Measurements from ENCODE around the gene ZNF451.
"Not testable (repeated sequence)": the region's sequence is repeated elsewhere in the genome, so short reads cannot be mapped to it uniquely, and the experiment has no call there.

ZNF451 gene

DNA sequence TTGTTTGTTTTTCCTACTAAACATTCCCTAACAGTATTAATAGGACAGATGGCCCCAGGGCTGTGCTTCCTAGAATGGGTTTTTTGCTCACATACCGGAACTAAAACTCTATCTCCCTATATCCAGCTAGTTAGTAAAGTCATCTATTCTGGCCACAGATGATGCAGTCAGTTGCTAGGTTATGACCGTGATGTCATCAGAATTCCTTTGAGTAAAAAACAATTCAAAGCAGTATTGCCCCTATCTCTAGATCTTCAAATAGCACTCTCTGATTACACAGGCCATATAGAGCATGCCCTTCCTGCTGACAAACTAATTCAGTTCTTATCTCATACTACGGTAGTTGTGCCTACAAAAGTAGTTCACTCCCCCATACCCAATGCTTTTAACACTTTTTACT is 17.9 kb upstream of the ZNF451 start:
- Histone ChIP-seq H3K27me3 (ENCODE audit: insufficient read depth, low read length) (no peaks in the 10 kb centered on the region), H3K36me3 (ENCODE audit: insufficient read depth, low read length) (peaks cover 11% of the 10 kb centered on the region), H2AFZ (ENCODE audit: low read depth, low read length) (no peak overlapping the region), H3K9me3 (ENCODE audit: low read length) (no peaks in the 10 kb centered on the region), H3K4me1 (ENCODE audit: insufficient read depth, low read length) (no peaks in the 10 kb centered on the region), H3K4me3 (ENCODE audit: low read length) (no peak overlapping the region)

- Histone ChIP-seq H3K36me3 (ENCODE audit: insufficient read depth, low read length) (peaks cover 11% of the 10 kb centered on the region), H3K9me3 (ENCODE audit: low read length) (peaks cover 2% of the 10 kb centered on the region), H3K27me3 (ENCODE audit: insufficient read depth, low read length) (no peaks in the 10 kb centered on the region), H2AFZ (ENCODE audit: low read depth, low read length) (no peak overlapping the region), H3K4me1 (ENCODE audit: insufficient read depth, low read length) (no peaks in the 10 kb centered on the region), H3K4me3 (ENCODE audit: low read length) (no peak overlapping the region)
Observed at GRCh38 chr6:57074383-57074782, 15.6 kb upstream of the ZNF451 start.

GRCh38 chr6:57075092-57075491 is 14.9 kb upstream of the ZNF451 start:
- Histone ChIP-seq H3K36me3 (ENCODE audit: insufficient read depth, low read length) (peaks cover 11% of the 10 kb centered on the region), H3K4me1 (ENCODE audit: insufficient read depth, low read length) (no peaks in the 10 kb centered on the region), H3K27me3 (ENCODE audit: insufficient read depth, low read length) (no peaks in the 10 kb centered on the region), H2AFZ (ENCODE audit: low read depth, low read length) (no peak overlapping the region), H3K4me3 (ENCODE audit: low read length) (no peak overlapping the region), H3K9me3 (ENCODE audit: low read length) (peaks cover 2% of the 10 kb centered on the region)

GRCh38 chr6:57078531-57079207 is 11.3 kb upstream of the ZNF451 start:
- Histone ChIP-seq H3K4me3 (ENCODE audit: low read length) (no peak overlapping the region), H3K4me1 (ENCODE audit: insufficient read depth, low read length) (no peaks in the 10 kb centered on the region)

GRCh38 chr6:57085471-57085870 is 4.5 kb upstream of the ZNF451 start:
- H2AFZ ChIP-seq (ENCODE audit: low read depth, low read length) = no peak overlapping the region
- peaks cover 2% of the 10 kb centered on the region for H3K9me3 ChIP-seq (ENCODE audit: low read length)
- no peaks in the 10 kb centered on the region for H3K36me3 ChIP-seq (ENCODE audit: insufficient read depth, low read length)
- H3K27me3 ChIP-seq (ENCODE audit: insufficient read depth, low read length) = no peaks in the 10 kb centered on the region
- H3K4me1 ChIP-seq (ENCODE audit: insufficient read depth, low read length) = no peaks in the 10 kb centered on the region
- no peak overlapping the region for H3K4me3 ChIP-seq (ENCODE audit: low read length)

More at GRCh38 chr6:57078531-57079207, 11.3 kb upstream of the ZNF451 start:
- Histone ChIP-seq H3K27me3 (ENCODE audit: insufficient read depth, low read length) (no peaks in the 10 kb centered on the region), H2AFZ (ENCODE audit: low read depth, low read length) (no peak overlapping the region), H3K36me3 (ENCODE audit: insufficient read depth, low read length) (peaks cover 10% of the 10 kb centered on the region), H3K9me3 (ENCODE audit: low read length) (peaks cover 4% of the 10 kb centered on the region)

DNA sequence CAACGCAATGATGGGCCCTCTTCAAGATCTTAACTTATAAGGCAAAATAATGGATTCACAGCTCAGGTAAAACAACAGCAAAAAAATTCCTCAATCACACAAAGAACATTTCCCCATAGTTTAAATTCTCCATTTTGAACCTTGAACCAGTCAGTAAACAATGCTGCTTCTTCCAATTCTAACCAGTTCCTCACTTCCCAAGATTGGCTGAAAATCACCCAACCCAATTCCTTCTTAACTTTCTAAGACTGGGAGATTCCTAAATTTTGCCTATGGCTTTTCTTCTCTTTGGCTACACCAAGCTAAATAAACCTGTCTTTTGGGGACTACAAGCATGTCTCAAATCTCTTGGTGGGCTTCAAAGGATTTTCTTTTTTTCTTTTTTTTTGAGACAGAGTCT is 3.1 kb upstream of the ZNF451 start:
- no peak overlapping the region for H3K4me3 ChIP-seq (ENCODE audit: low read length)
- no peaks in the 10 kb centered on the region for H3K9me3 ChIP-seq (ENCODE audit: low read length)

DNA sequence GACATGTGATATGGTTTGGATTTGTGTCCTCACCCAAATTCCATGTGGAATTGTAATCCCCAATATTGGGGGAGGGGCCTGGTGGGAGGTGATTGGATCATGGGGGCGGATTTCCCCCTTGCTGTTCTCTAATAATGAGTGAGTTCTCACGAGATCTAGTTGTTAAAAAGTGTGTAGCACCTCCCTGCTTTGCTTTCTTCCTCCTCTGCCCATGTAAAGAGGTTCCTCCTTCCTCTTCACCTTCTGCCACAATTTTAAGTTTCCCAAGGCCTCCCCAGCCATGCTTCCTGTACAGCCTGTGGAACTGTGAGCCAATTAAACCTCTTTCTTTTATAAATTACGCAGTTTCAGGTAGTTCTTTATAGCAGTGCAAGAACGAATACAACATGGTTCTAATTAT is 2.1 kb upstream of the ZNF451 start:
- Histone ChIP-seq H3K4me3 (ENCODE audit: low read length) (no peak overlapping the region), H3K9me3 (ENCODE audit: low read length) (no peaks in the 10 kb centered on the region), H2AFZ (ENCODE audit: low read depth, low read length) (no peak overlapping the region), H3K36me3 (ENCODE audit: insufficient read depth, low read length) (peaks cover 12% of the 10 kb centered on the region), H3K4me1 (ENCODE audit: insufficient read depth, low read length) (peaks cover 14% of the 10 kb centered on the region), H3K27me3 (ENCODE audit: insufficient read depth, low read length) (no peaks in the 10 kb centered on the region)

More for the DNA sequence above, 3.1 kb upstream of the ZNF451 start:
- peaks cover 4% of the 10 kb centered on the region for H3K36me3 ChIP-seq (ENCODE audit: insufficient read depth, low read length)
- peaks cover 5% of the 10 kb centered on the region for H3K4me1 ChIP-seq (ENCODE audit: insufficient read depth, low read length)
- no peaks in the 10 kb centered on the region for H3K27me3 ChIP-seq (ENCODE audit: insufficient read depth, low read length)
- H2AFZ ChIP-seq (ENCODE audit: low read depth, low read length) = no peak overlapping the region

GRCh38 chr6:57089265-57089664 is 723 bp upstream of the ZNF451 start:
- Histone ChIP-seq H2AFZ (ENCODE audit: low read depth, low read length) (no peak overlapping the region), H3K4me3 (ENCODE audit: low read length) (peak overlapping the region; percentile 62), H3K36me3 (ENCODE audit: insufficient read depth, low read length) (peaks cover 20% of the 10 kb centered on the region), H3K9me3 (ENCODE audit: low read length) (no peaks in the 10 kb centered on the region), H3K4me1 (ENCODE audit: insufficient read depth, low read length) (peaks cover 16% of the 10 kb centered on the region), H3K27me3 (ENCODE audit: insufficient read depth, low read length) (no peaks in the 10 kb centered on the region)

- not testable (repeated sequence) for H3K27me3 ChIP-seq (ENCODE audit: insufficient read depth, low read length); H3K4me3 ChIP-seq (ENCODE audit: low read length); H2AFZ ChIP-seq (ENCODE audit: low read depth, low read length); H3K9me3 ChIP-seq (ENCODE audit: low read length)
- peaks cover 30% of the 10 kb centered on the region for H3K36me3 ChIP-seq (ENCODE audit: insufficient read depth, low read length)
- peaks cover 16% of the 10 kb centered on the region for H3K4me1 ChIP-seq (ENCODE audit: insufficient read depth, low read length)
Observed at GRCh38 chr6:57090458-57091067, 575 bp downstream of the ZNF451 start.

DNA sequence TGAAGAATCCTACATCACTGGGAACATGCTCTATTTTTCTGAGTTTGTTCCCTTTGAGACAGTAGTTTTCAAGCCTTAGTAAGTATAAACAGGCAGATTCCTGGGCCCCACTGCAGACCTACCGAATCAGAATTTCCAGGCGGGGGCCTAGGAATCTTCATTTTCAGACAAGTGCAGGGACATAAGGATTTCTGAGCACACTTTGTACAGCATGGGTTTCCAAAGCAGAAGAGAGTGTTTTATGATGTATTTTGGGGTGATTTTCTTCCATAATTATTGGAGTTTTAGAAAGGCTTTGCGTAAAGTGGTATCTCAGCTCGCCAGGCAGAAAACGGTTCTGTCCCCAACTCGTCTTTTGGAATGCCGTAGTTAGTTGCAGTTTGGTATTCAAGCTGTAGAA is 1.4 kb downstream of the ZNF451 start:
- H3K9me3 ChIP-seq (ENCODE audit: low read length); H2AFZ ChIP-seq (ENCODE audit: low read depth, low read length); H3K27me3 ChIP-seq (ENCODE audit: insufficient read depth, low read length): not testable (repeated sequence)
- H3K36me3 ChIP-seq (ENCODE audit: insufficient read depth, low read length) = peaks cover 33% of the 10 kb centered on the region
- peaks cover 16% of the 10 kb centered on the region for H3K4me1 ChIP-seq (ENCODE audit: insufficient read depth, low read length)
- peak overlapping the region; percentile 25 for H3K4me3 ChIP-seq (ENCODE audit: low read length)

- Histone ChIP-seq H3K9me3 (ENCODE audit: low read length) (peaks cover 2% of the 10 kb centered on the region), H2AFZ (ENCODE audit: low read depth, low read length) (no peak overlapping the region), H3K36me3 (ENCODE audit: insufficient read depth, low read length) (peaks cover 60% of the 10 kb centered on the region), H3K4me1 (ENCODE audit: insufficient read depth, low read length) (peaks cover 16% of the 10 kb centered on the region), H3K4me3 (ENCODE audit: low read length) (no peak overlapping the region), H3K27me3 (ENCODE audit: insufficient read depth, low read length) (no peaks in the 10 kb centered on the region)
Observed at GRCh38 chr6:57094689-57095088, 4.7 kb downstream of the ZNF451 start.

DNA sequence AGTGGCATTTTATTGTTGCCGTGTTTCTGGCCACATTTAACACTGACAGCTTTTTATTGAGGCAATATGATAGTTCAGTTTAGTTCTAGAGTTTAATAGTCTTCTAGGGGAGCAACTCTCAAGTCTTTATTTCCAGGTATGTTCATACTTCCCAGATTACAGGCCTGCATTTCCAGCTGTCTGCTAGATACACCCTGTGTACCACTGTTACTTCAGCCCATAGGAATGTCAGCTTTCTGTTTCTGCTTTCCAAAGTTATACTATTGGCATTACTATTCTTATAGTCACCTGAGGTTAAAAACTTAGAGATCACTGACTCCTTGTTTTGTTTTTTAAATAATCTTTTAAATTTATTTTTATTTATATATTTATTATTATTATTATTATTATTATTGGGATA is 7.6 kb downstream of the ZNF451 start:
- Histone ChIP-seq H3K36me3 (ENCODE audit: insufficient read depth, low read length) (peaks cover 79% of the 10 kb centered on the region), H3K9me3 (ENCODE audit: low read length) (peaks cover 7% of the 10 kb centered on the region), H3K4me1 (ENCODE audit: insufficient read depth, low read length) (peaks cover 3% of the 10 kb centered on the region), H3K27me3 (ENCODE audit: insufficient read depth, low read length) (no peaks in the 10 kb centered on the region), H3K4me3 (ENCODE audit: low read length) (no peak overlapping the region), H2AFZ (ENCODE audit: low read depth, low read length) (no peak overlapping the region)

- H3K4me3 ChIP-seq (ENCODE audit: low read length) = no peak overlapping the region
- no peaks in the 10 kb centered on the region for H3K27me3 ChIP-seq (ENCODE audit: insufficient read depth, low read length)
- H3K36me3 ChIP-seq (ENCODE audit: insufficient read depth, low read length) = peaks cover 83% of the 10 kb centered on the region
- H3K9me3 ChIP-seq (ENCODE audit: low read length) = peaks cover 7% of the 10 kb centered on the region
- no peaks in the 10 kb centered on the region for H3K4me1 ChIP-seq (ENCODE audit: insufficient read depth, low read length)
- H2AFZ ChIP-seq (ENCODE audit: low read depth, low read length) = no peak overlapping the region
Observed at GRCh38 chr6:57102976-57103375, 13.0 kb downstream of the ZNF451 start.

GRCh38 chr6:57104336-57104735 is 14.3 kb downstream of the ZNF451 start:
- H3K9me3 ChIP-seq (ENCODE audit: low read length) = peaks cover 7% of the 10 kb centered on the region
- no peaks in the 10 kb centered on the region for H3K4me1 ChIP-seq (ENCODE audit: insufficient read depth, low read length)
- no peak overlapping the region for H3K4me3 ChIP-seq (ENCODE audit: low read length)
- no peaks in the 10 kb centered on the region for H3K27me3 ChIP-seq (ENCODE audit: insufficient read depth, low read length)
- H2AFZ ChIP-seq (ENCODE audit: low read depth, low read length) = no peak overlapping the region
- peaks cover 78% of the 10 kb centered on the region for H3K36me3 ChIP-seq (ENCODE audit: insufficient read depth, low read length)
